Activated T-cell treated with anti-CD3 and anti-CD28 coated beads, Interleukin-2, amount 50 U/mL, for 72 hours (primary cell): ENCODE measurements around the gene PKD1L1. TPM values are rescaled to one million over a fixed set of nuclear protein-coding genes. Genes with fewer than 3 reads are reported as not detected.
"Not testable (repeated sequence)": the region's sequence is repeated elsewhere in the genome, so short reads cannot be mapped to it uniquely, and the experiment has no call there.

ENCODE experiments used
- ATAC-seq, 2 donors: fragments of 150-1000 bp; cut with Tn5 transposase; replicated peaks in 1 of 2; 2 replicates each; pipeline ENCODE4 v1.10.0; 2021; ENCODE audit warnings: moderate library complexity in 2 of 2, mild to moderate bottlenecking in 1 of 2
- DNase-seq, 2 donors: peaks; one replicate each; pipeline ENCODE4 v3.0.0; 2021 to 2022; ENCODE audit warnings: mixed read lengths in 1 of 2
- H3K27ac Mint-ChIP-seq: one replicate; pipeline ENCODE4 v1.8.0; 2022; ENCODE audit warnings: mild to moderate bottlenecking, moderate library complexity, mixed read lengths
- H3K27me3 Mint-ChIP-seq: one replicate; pipeline ENCODE4 v1.8.0; 2022; ENCODE audit warnings: low read depth, mixed read lengths
- H3K36me3 Mint-ChIP-seq, 2 donors: one replicate each; pipeline ENCODE4 v1.8.0; 2022; ENCODE audit warnings: mixed read lengths in 2 of 2, mild to moderate bottlenecking in 1 of 2; ENCODE audit not compliant: insufficient read depth in 2 of 2
- H3K4me1 Mint-ChIP-seq: one replicate; pipeline ENCODE4 v1.8.0; 2022; ENCODE audit warnings: low read depth, mixed read lengths
- H3K4me3 Mint-ChIP-seq, 2 donors: one replicate each; pipeline ENCODE4 v1.8.0; 2022; ENCODE audit warnings: mild to moderate bottlenecking in 2 of 2, mixed read lengths in 2 of 2, moderate library complexity in 2 of 2
- H3K9me3 Mint-ChIP-seq, 2 donors: one replicate each; pipeline ENCODE4 v1.8.0; 2022; ENCODE audit warnings: mixed read lengths in 2 of 2
- total RNA-seq, 2 donors: library from RNA; stranded (reverse); gene quantifications; one replicate each; pipeline ENCODE4 v1.2.3, GENCODE V29; 2022

Gene PKD1L1
- total RNA-seq, 2 donors from 2014 or later, result 0.10 to 0.35 TPM

DNA sequence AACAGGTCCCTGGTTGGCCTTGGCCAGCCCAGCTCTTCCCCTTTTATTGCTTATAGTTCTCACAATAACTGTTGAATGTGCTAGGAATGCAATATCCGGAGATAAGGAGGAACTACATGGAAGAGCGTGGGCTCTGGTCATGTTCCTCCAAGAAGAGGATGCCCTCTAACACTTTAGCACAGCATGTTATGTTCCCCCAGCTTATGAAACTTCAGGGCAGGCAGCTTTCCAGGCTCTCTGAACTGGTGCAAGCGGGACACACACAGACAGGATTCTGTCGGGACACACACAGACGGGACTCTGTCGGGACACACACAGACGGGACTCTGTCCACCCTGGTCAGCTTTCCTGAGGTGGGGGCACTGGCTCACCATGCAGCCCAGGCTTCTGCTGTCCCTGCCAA, 141.6 kb downstream of the PKD1L1 start:
- H3K4me3 Mint-ChIP-seq, result no peak overlapping the region

DNA sequence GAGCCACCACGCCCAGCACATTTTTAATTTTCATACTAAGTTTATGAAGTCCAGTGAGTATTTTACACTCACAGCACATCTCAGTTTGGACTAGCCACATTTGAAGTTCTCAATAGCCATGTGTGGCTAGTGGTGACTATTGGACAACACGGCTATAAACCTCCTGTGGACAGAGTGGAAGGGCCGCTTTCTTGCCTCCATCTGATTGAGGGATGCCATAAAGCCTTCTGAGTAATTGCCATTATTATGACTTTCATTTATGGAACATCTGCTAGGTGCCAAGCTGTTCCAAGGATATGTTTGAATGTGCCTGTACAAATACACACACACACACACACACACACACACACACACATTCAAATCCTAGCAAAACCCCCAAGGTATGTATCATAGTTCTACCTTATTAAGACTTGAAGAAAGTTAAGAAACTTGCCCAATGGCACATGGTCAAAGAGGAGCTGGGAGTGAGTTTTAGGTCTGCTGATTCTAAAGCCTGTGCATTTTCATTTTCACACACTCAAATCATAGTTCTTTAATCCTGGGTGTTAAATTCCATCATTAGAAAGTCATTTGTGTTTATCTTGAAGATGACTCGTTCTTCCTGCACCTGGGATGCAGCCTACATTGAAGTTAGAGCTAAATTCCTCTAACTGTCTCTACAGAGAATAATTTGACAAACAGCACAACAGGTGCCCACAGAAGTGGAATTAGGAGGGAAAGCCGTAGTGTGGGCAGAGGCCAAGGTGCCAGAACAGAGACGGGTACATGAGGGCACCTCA, 143.3 kb downstream of the PKD1L1 start:
- H3K4me3 Mint-ChIP-seq, result no peak overlapping the region
- DNase-seq (no peak), ATAC-seq (no peak)
- no peaks in the 10 kb centered on the region for H3K27me3 Mint-ChIP-seq
- no peaks in the 10 kb centered on the region for H3K36me3 Mint-ChIP-seq
- H3K9me3 Mint-ChIP-seq, result no peaks in the 10 kb centered on the region
- H3K4me1 Mint-ChIP-seq, result no peaks in the 10 kb centered on the region
- no peak overlapping the region for H3K27ac Mint-ChIP-seq

More for the DNA sequence above, 141.6 kb downstream of the PKD1L1 start:
- Mint-ChIP-seq H3K27ac (no peak overlapping the region), H3K27me3 (no peaks in the 10 kb centered on the region), H3K9me3 (no peaks in the 10 kb centered on the region), H3K36me3 (no peaks in the 10 kb centered on the region), H3K4me1 (no peaks in the 10 kb centered on the region)
- no peak for DNase-seq
- ATAC-seq, result no peak

DNA sequence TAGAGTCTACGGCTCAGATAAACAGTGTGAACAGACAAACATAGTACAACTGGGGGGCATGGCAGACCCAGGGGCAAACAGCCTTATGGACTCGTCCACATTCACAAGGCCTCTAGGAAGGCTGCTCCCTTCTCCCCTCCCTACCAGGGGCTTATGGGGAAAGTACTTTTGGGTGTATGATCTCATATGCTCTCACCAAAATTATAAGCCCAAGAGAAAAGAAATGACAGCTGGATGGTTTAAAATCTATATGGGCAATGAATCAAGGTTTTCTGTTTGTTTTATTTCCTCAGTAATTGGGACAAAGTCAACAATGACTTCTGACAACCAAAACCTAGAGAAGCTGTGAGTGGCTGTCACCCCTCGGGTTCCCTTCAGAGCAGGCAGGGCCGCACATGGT, 144.4 kb downstream of the PKD1L1 start:
- no peak for DNase-seq
- Mint-ChIP-seq H3K27ac (no peak overlapping the region), H3K27me3 (no peaks in the 10 kb centered on the region), H3K4me3 (no peak overlapping the region), H3K36me3 (no peaks in the 10 kb centered on the region), H3K4me1 (no peaks in the 10 kb centered on the region), H3K9me3 (no peaks in the 10 kb centered on the region)
- ATAC-seq, result no peak

DNA sequence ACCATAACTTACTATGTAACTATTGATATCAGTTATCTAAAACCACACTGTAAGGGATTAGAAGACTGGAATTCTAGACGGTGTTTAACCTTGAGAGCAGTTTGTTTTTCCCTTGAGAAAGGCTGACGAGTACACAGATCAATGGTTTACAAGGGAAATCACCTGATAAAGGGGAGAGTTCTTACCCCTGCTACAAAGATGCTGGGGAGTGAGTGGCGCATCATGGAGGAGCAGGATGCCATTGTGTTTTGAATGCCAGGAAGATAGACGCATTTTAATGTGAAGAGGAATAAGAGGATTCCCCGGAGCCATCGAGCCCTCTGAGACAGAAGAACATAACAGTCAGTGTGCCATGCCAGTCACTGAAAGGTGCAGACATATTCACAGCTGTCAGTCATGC, 145.2 kb downstream of the PKD1L1 start:
- Mint-ChIP-seq H3K9me3 (no peaks in the 10 kb centered on the region), H3K4me3 (no peak overlapping the region), H3K36me3 (no peaks in the 10 kb centered on the region), H3K4me1 (no peaks in the 10 kb centered on the region), H3K27ac (no peak overlapping the region), H3K27me3 (no peaks in the 10 kb centered on the region)
- no peak for DNase-seq
- no peak for ATAC-seq

DNA sequence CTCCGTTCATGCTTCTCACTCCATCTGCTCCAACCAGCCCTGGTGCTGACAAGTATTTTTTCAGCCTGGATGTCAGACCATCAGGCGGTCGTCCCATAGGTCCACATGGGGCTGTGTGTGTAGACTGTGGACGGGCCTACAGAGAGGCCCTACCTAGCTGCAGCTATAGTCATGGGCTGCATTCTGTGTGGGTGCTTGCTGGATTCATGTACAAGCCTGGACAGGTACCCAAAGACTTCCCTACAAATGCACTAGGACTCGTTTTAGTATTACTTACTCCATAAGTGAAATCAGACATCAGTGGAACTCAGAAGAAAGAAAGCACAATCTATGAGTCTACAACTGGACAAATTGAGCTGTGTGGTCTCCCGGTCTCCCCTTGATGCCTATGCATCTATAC, 146.8 kb downstream of the PKD1L1 start:
- DNase-seq (no peak), ATAC-seq (no peak)
- H3K9me3 Mint-ChIP-seq, result no peaks in the 10 kb centered on the region
- H3K4me1 Mint-ChIP-seq, result no peaks in the 10 kb centered on the region
- no peaks in the 10 kb centered on the region for H3K36me3 Mint-ChIP-seq
- no peak overlapping the region for H3K4me3 Mint-ChIP-seq
- H3K27me3 Mint-ChIP-seq, result no peaks in the 10 kb centered on the region
- H3K27ac Mint-ChIP-seq, result no peak overlapping the region

DNA sequence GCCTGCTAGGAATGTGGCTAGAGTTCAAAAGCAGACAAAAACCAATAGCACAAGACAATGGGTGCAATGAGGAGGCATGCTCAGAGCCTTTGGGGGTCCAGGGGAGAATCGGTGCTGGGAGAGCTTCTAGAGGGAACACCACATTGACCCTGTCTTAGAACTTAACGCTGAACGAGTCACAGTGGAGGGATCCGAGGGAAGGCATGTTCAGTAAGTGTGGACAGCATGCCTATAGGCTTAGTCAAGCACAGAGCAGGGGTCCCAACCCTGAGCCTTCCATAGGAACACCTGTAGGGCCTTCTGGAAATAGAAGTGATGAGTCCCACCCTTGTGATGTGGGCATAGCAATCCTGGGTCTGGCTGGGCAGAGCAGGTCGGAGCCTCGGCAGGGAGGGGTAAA, 148.7 kb downstream of the PKD1L1 start:
- Mint-ChIP-seq H3K36me3 (no peaks in the 10 kb centered on the region), H3K4me1 (no peaks in the 10 kb centered on the region)
- DNase-seq, result no peak

DNA sequence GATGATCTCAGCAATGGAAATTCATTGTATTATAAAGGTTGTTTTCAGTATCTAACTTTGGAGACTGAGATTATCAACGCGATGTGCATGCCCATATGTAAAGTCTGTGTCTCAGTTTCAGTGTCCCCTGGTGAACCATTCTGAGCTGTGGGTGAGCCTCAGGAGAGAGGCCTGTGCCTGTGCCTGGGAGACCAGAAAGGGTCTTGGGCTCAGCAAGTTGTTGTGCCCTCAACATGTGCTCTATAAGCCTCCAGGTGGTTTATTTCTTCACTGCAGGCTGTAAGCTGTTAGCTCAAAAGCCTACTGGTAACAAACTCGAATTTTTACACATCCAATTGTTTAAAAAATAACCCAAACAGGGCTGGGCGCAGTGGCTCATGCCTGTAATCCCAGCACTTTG, 151.9 kb downstream of the PKD1L1 start:
- Mint-ChIP-seq H3K4me3 (no peak overlapping the region), H3K36me3 (no peaks in the 10 kb centered on the region), H3K27ac (no peak overlapping the region), H3K4me1 (no peaks in the 10 kb centered on the region), H3K9me3 (no peaks in the 10 kb centered on the region), H3K27me3 (no peaks in the 10 kb centered on the region)
- DNase-seq (no peak), ATAC-seq (no peak)

More for the DNA sequence above, 148.7 kb downstream of the PKD1L1 start:
- no peak overlapping the region for H3K27ac Mint-ChIP-seq
- H3K27me3 Mint-ChIP-seq, result no peaks in the 10 kb centered on the region
- H3K4me3 Mint-ChIP-seq, result no peak overlapping the region
- ATAC-seq, result no peak
- H3K9me3 Mint-ChIP-seq, result no peaks in the 10 kb centered on the region

DNA sequence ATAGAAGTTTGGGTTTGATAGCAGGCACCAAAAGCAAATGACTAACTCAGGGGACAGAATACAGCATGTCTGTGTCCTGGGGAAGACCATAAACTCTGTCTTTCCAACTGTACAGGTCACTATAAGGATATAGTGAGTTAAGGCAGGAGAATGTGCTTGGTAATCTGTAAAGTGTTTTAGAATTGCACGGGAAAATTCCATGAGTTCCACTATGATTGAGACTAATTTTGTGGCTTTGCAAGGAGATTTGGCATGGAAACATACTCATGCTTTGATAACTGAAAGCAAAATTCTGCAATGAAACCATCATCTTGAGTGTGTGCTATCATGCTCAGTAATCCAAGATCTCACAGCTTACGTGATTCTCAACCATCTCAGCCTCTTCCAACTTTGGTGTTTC, 152.6 kb downstream of the PKD1L1 start:
- H3K9me3 Mint-ChIP-seq, result no peaks in the 10 kb centered on the region
- DNase-seq (no peak), ATAC-seq (no peak)
- no peaks in the 10 kb centered on the region for H3K36me3 Mint-ChIP-seq
- H3K27ac Mint-ChIP-seq, result no peak overlapping the region
- H3K27me3 Mint-ChIP-seq, result no peaks in the 10 kb centered on the region
- H3K4me3 Mint-ChIP-seq, result no peak overlapping the region
- H3K4me1 Mint-ChIP-seq, result no peaks in the 10 kb centered on the region

DNA sequence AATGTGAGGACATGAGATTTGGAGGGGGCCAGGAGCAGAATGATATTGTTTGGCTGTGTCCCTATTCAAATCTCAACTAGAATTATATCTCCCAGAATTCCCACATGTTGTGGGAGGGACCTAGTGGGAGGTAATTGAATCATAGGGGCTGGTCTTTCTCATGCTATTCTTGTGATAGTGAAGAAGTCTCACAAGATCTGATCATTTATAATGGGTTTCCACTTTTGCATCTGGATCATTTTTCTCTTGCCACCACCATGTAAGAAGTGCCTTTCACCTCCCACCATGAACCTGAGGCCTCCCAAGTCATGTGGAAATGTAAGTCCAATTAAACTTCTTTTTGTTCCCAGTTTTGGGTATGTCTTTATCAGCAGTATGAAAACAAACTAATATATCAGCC, 153.1 kb downstream of the PKD1L1 start:
- DNase-seq, H3K27ac Mint-ChIP-seq, H3K36me3 Mint-ChIP-seq, H3K9me3 Mint-ChIP-seq, H3K4me1 Mint-ChIP-seq, H3K27me3 Mint-ChIP-seq, ATAC-seq, H3K4me3 Mint-ChIP-seq: not testable (repeated sequence)

DNA sequence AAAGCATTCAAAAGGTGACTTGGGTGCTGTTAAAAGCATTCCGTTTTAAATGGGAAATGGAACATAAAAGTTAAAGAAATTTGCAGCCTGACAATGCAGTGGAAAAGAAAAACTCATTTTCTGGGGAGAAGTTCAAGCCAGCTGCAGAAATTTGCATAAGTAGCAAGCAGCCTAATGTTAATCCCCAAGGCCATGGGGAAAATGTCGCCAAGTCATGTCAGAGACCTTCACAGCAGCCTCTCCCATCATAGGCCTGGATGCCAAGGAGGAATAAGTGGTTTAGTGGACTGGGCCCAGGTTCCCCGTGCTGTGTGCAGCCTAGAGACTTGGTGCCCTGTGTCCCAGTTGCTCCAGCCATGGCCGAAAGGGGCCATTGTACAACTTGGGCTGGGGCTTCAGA, 154.2 kb downstream of the PKD1L1 start:
- no peak for ATAC-seq
- Mint-ChIP-seq H3K4me1 (no peaks in the 10 kb centered on the region), H3K9me3 (no peaks in the 10 kb centered on the region), H3K4me3 (no peak overlapping the region), H3K27ac (no peak overlapping the region), H3K27me3 (no peaks in the 10 kb centered on the region), H3K36me3 (no peaks in the 10 kb centered on the region)
- DNase-seq, result no peak

DNA sequence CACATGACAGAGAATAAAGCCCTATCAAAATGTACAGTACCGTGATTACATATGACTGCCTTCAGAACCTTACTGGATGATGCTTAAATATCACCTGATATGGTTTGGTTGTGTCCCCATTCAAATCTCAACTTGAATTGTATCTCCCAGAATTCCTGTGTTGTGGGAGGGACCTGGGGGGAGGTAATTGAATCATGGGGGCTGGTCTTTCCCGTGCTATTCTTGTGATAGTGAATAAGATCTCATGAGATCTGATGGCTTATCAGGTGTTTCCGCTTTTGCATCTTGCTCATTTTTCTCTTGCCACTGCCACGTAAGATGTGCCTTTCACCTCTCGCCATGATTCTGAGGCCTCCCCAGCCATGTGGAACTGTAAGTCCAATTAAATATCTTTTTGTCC, 155.1 kb downstream of the PKD1L1 start:
- not testable (repeated sequence) for ATAC-seq, H3K9me3 Mint-ChIP-seq, H3K27me3 Mint-ChIP-seq, H3K27ac Mint-ChIP-seq, H3K36me3 Mint-ChIP-seq, H3K4me3 Mint-ChIP-seq, DNase-seq, H3K4me1 Mint-ChIP-seq

DNA sequence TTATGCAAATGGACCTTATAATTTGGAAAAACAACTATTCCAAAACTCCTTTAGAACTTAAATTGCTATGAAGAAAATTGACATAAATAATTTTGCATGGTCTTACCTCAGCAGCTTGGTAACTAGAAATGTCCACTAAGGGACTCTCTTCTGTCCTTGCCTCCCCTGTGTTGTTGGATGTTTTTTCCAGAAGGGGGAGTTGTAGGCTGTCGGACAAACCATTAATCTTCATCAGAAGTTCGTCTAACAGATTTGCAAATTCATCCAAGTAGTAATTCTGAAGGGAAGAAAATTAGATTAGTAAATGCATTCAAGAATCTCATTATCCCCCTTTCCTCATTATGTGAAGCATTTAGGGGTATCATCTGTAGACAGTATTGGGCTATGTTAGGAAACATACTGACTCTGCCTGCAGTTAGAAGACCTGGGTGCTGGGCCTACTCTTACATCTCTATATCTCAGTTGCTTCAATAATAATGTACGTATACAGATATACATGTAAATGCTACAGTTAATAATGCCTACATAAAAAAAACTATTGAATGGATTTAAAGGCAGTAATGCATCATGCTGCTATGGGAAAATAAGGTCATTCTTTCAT, 155.6 kb downstream of the PKD1L1 start:
- no peaks in the 10 kb centered on the region for H3K4me1 Mint-ChIP-seq
- no peak for ATAC-seq
- no peaks in the 10 kb centered on the region for H3K9me3 Mint-ChIP-seq
- H3K27me3 Mint-ChIP-seq, result no peaks in the 10 kb centered on the region
- no peak overlapping the region for H3K4me3 Mint-ChIP-seq
- no peak for DNase-seq
- no peak overlapping the region for H3K27ac Mint-ChIP-seq
- H3K36me3 Mint-ChIP-seq, result no peaks in the 10 kb centered on the region

DNA sequence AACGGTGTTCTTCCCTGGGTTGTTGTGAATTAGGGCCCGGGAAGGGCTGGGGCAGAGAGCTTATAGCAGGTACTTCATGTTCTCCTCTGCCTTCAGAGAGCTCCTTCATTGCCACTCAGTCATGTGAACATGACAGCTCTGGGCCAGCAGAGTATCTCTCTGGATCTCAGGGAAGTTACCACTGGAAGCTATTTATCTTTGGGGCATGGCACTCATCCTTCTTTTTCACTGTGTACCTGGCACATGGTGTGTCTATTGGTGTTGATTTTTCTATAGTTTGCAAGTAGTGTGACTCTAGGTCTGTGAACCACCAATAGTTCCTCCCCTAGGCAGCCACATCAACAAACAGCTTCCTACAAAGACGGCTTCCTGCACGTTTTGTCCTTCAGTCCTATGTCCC, 156.6 kb downstream of the PKD1L1 start:
- DNase-seq (no peak), ATAC-seq (no peak)
- Mint-ChIP-seq H3K27me3 (no peaks in the 10 kb centered on the region), H3K27ac (no peak overlapping the region), H3K4me1 (no peaks in the 10 kb centered on the region), H3K36me3 (no peaks in the 10 kb centered on the region), H3K9me3 (no peaks in the 10 kb centered on the region), H3K4me3 (no peak overlapping the region)

DNA sequence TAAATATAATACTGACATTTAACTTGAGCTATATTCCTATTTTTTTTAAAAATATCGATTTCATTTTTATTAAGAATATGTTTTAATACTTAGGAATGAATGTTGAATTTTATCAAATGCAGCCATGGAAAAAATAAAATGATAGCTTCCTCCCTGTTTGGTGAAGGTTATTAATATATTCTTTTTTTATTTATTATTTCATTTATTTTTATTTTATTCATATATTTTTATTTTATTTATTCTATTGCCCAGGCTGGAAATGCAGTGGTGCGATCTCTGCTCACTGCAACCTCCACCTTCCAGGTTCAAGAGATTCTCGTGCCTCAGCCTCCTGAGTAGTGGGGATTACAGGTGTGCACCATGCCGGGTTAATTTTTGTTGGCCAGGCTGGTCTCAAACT, 160.2 kb downstream of the PKD1L1 start:
- Mint-ChIP-seq H3K27ac (no peak overlapping the region), H3K27me3 (no peaks in the 10 kb centered on the region), H3K4me3 (no peak overlapping the region), H3K36me3 (no peaks in the 10 kb centered on the region), H3K9me3 (no peaks in the 10 kb centered on the region), H3K4me1 (no peaks in the 10 kb centered on the region)
- DNase-seq, result no peak
- ATAC-seq, result no peak
